Thyroid gland (tissue), 4 donors: ENCODE results near the gene LPCAT1.

Experiments used
- CTCF ChIP-seq, 6 experiments: fragments of 200-600 bp in 3 of 6; fragments of 450-650 bp in 3 of 6; sonication (generic) in 3 of 6; IDR thresholded peaks; one replicate each; pipeline ENCODE4 v1.5.1; 2016 to 2019; ENCODE audit warnings: antibody characterized with exemption in 6 of 6, mild to moderate bottlenecking in 2 of 6, inconsistent platforms in 1 of 6, moderate library complexity in 1 of 6
- POLR2A ChIP-seq, 2 donors: fragments of 450-650 bp; IDR thresholded peaks; one replicate each; pipeline ENCODE4 v1.6.1; 2017; ENCODE audit warnings: antibody characterized with exemption in 2 of 2, mild to moderate bottlenecking in 2 of 2, moderate library complexity in 1 of 2

DNA sequence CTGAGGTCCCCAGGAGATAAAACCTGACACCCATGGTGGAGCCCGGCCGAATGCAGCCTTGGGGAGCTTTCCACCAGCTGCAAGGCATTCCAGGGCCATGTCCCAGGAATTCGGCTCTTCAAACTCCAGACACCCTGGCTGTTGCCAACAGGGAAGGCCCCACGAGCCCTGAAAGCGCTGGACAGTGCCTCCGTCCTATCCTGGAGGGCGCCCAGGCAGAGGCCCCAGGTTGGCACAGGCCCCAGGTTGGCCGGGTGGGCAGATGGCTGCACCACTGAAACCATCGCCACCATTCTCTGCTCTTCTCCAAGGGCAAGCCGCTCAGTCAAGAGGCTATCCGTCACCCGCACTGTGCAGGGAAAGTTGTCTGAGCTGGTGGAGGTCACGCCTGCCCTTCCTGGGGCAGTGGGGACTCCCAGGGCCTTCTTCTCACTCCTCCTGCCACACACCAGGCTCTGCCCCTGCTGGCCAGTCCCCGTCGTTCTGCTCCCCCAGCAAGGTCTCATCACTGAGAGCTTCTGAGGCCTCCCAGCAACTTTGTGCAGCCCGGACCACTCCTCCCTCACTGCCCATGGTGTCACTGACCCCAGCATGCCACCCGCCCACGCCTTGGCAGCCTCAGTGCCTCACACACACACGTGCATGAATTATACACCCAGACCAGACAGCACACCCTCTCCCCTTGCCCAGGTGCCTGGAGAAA lies 99.7 kb downstream of the LPCAT1 start:
- TF ChIP-seq CTCF (IDR thresholded peaks at IDR 0.05): no peak
- no peak for TF ChIP-seq POLR2A (IDR thresholded peaks at IDR 0.05)
